Mesenchymal stem cell (in vitro differentiated cells and primary cell): ENCODE data around the gene INPP4A.

Experiments used
- DNase-seq: peaks from one replicate; pipeline ENCODE4 v3.0.0-alpha.2; 2013
- H2AFZ ChIP-seq: one replicate; pipeline ENCODE4 v1.6.1; 2013; ENCODE audit warnings: low read depth, mild to moderate bottlenecking, control low read depth, inconsistent platforms, low read length, moderate library complexity
- H2AK5ac ChIP-seq: 2 replicates; pipeline ENCODE4 v1.6.1; 2013; ENCODE audit warnings: low read length, moderate library complexity, mild to moderate bottlenecking, inconsistent platforms; ENCODE audit not compliant: severe bottlenecking
- H2BK120ac ChIP-seq: one replicate; pipeline ENCODE4 v1.6.1; 2013; ENCODE audit warnings: low read depth, mild to moderate bottlenecking, inconsistent platforms, low read length, moderate library complexity
- H2BK12ac ChIP-seq, 2 experiments: one replicate each; pipeline ENCODE4 v1.6.1; 2013; ENCODE audit warnings: inconsistent platforms in 2 of 2, low read length in 2 of 2, mild to moderate bottlenecking in 2 of 2, moderate library complexity in 2 of 2, control low read depth in 1 of 2
- H2BK15ac ChIP-seq: one replicate; pipeline ENCODE4 v1.6.1; 2013; ENCODE audit warnings: mild to moderate bottlenecking, low read depth, inconsistent platforms; ENCODE audit not compliant: poor library complexity, severe bottlenecking
- H2BK5ac ChIP-seq: 2 replicates; pipeline ENCODE4 v1.6.1; 2013; ENCODE audit warnings: low read depth, mild to moderate bottlenecking, low read length, control low read depth, inconsistent platforms; ENCODE audit not compliant: poor library complexity, severe bottlenecking
- H3K14ac ChIP-seq, 2 experiments: one replicate each; pipeline ENCODE4 v1.6.1; 2013; ENCODE audit warnings: inconsistent platforms in 2 of 2, low read length in 2 of 2, control low read depth in 1 of 2, mild to moderate bottlenecking in 1 of 2, moderate library complexity in 1 of 2
- H3K18ac ChIP-seq, 2 experiments: one replicate each; pipeline ENCODE4 v1.6.1; 2013; ENCODE audit warnings: inconsistent platforms in 2 of 2, low read length in 2 of 2, control low read depth in 1 of 2, low read depth in 1 of 2, mild to moderate bottlenecking in 1 of 2
- H3K23ac ChIP-seq, 2 experiments: one replicate each; pipeline ENCODE4 v1.6.1; 2013; ENCODE audit warnings: inconsistent platforms in 2 of 2, low read length in 2 of 2, mild to moderate bottlenecking in 2 of 2, moderate library complexity in 2 of 2, control low read depth in 1 of 2
- H3K27ac ChIP-seq: 2 replicates; pipeline ENCODE4 v1.5.1; 2013; ENCODE audit warnings: mild to moderate bottlenecking, moderate library complexity, low read length, control low read depth, inconsistent platforms; ENCODE audit not compliant: poor library complexity, severe bottlenecking
- H3K27me3 ChIP-seq, 2 experiments: 2 replicates each; pipeline versions ENCODE4 v1.6.1 to v1.7.0; 2013; ENCODE audit warnings: low read length in 2 of 2, mild to moderate bottlenecking in 2 of 2, moderate library complexity in 2 of 2, control low read depth in 1 of 2, inconsistent platforms in 1 of 2; ENCODE audit not compliant: control insufficient read depth in 1 of 2, insufficient read depth in 1 of 2
- H3K36me3 ChIP-seq, 2 experiments: 2 replicates each; pipeline versions ENCODE4 v1.6.1 to v1.7.0; 2013; ENCODE audit warnings: low read length in 2 of 2, control low read depth in 1 of 2, inconsistent platforms in 1 of 2, low read depth in 1 of 2, mild to moderate bottlenecking in 1 of 2; ENCODE audit not compliant: insufficient read depth in 2 of 2, control insufficient read depth in 1 of 2
- H3K4ac ChIP-seq, 2 experiments: one replicate each; pipeline ENCODE4 v1.6.1; 2013; ENCODE audit warnings: inconsistent platforms in 2 of 2, low read length in 2 of 2, mild to moderate bottlenecking in 2 of 2, moderate library complexity in 2 of 2, control low read depth in 1 of 2, low read depth in 1 of 2
- H3K4me1 ChIP-seq: 2 replicates; pipeline ENCODE4 v1.6.1; 2013; ENCODE audit warnings: low read depth, low read length, control low read depth; ENCODE audit not compliant: control insufficient read depth, insufficient read depth
- H3K4me2 ChIP-seq: 2 replicates; pipeline ENCODE4 v1.6.1; 2013; ENCODE audit warnings: low read length, mild to moderate bottlenecking, inconsistent platforms; ENCODE audit not compliant: poor library complexity, severe bottlenecking
- H3K4me3 ChIP-seq, 2 experiments: 2 replicates each; pipeline versions ENCODE4 v1.5.1 to v1.7.0; 2013; ENCODE audit warnings: low read length in 2 of 2, mild to moderate bottlenecking in 2 of 2, control low read depth in 1 of 2, low read depth in 1 of 2; ENCODE audit not compliant: insufficient read depth in 1 of 2
- H3K79me1 ChIP-seq: replicated peaks from 2 replicates; pipeline ENCODE4 v1.6.1; 2013; ENCODE audit warnings: mild to moderate bottlenecking, control low read depth, low read length, inconsistent platforms; ENCODE audit not compliant: poor library complexity, severe bottlenecking
- H3K9ac ChIP-seq: 2 replicates; pipeline ENCODE4 v1.7.0; 2013; ENCODE audit warnings: mild to moderate bottlenecking, low read length, moderate library complexity
- H3K9me3 ChIP-seq: 2 replicates; pipeline ENCODE4 v1.7.0; 2013; ENCODE audit warnings: mild to moderate bottlenecking, low read length; ENCODE audit not compliant: control insufficient read depth
- H4K8ac ChIP-seq: one replicate; pipeline ENCODE4 v1.6.1; 2013; ENCODE audit warnings: inconsistent platforms, mild to moderate bottlenecking, low read length, moderate library complexity
- H4K91ac ChIP-seq: one replicate; pipeline ENCODE4 v1.6.1; 2013; ENCODE audit warnings: mild to moderate bottlenecking, low read length, inconsistent platforms
- WGBS: methylation state at CpG from one replicate; pipeline ENCODE4 v1.1.7; 2013; ENCODE audit warnings: mixed read lengths; 5-methylcytosine and 5-hydroxymethylcytosine counted together

INPP4A gene

GRCh38 chr2:98419544-98419943 lies 25.1 kb upstream of the INPP4A start:
- Histone ChIP-seq H3K9me3 (peaks cover 6% of the 10 kb centered on the region), H3K4me1 (no peaks in the 10 kb centered on the region), H3K36me3 (no peaks in the 10 kb centered on the region), H3K79me1 (no peaks in the 10 kb centered on the region), H3K27me3 (peaks cover 0 to 18% of the 10 kb centered on the region in 2 experiments), H2AK5ac (no peak overlapping the region), H3K27ac (no peak overlapping the region), H3K4me2 (no peak overlapping the region), H2BK120ac (no peak overlapping the region), H2BK15ac (no peak overlapping the region), H2AFZ (no peak overlapping the region), H4K91ac (no peak overlapping the region), H3K9ac (no peak overlapping the region), H4K8ac (no peak overlapping the region), H2BK5ac (no peak overlapping the region), H3K14ac (no peak overlapping the region), H3K4me3 (no peak overlapping the region), H2BK12ac (no peak overlapping the region), H3K18ac (no peak overlapping the region), H3K4ac (no peak overlapping the region), H3K23ac (no peak overlapping the region)
- WGBS, result no CpG with 5 or more reads among the region's 2 CpGs
- no peak for DNase-seq

- Histone ChIP-seq H2AK5ac (no peak overlapping the region), H2BK12ac (no peak overlapping the region), H3K27ac (no peak overlapping the region), H2AFZ (no peak overlapping the region), H3K18ac (no peak overlapping the region), H4K91ac (no peak overlapping the region), H2BK15ac (no peak overlapping the region), H3K9me3 (peaks cover 6% of the 10 kb centered on the region), H3K23ac (no peak overlapping the region), H3K14ac (no peak overlapping the region), H2BK5ac (no peak overlapping the region), H3K4me2 (no peak overlapping the region), H3K9ac (no peak overlapping the region), H3K4ac (no peak overlapping the region), H3K4me3 (no peak overlapping the region), H3K79me1 (no peaks in the 10 kb centered on the region), H3K36me3 (no peaks in the 10 kb centered on the region), H2BK120ac (no peak overlapping the region), H3K4me1 (no peaks in the 10 kb centered on the region), H3K27me3 (peaks cover 0 to 18% of the 10 kb centered on the region in 2 experiments), H4K8ac (no peak overlapping the region)
- DNase-seq, result no peak
- WGBS, result 83% methylated on average over 6 of the region's 6 CpGs
Measured at GRCh38 chr2:98419977-98420725, 24.5 kb upstream of the INPP4A start.

- no peaks in the 10 kb centered on the region for H3K79me1 ChIP-seq
- no peak overlapping the region for H4K91ac ChIP-seq
- peaks cover 6% of the 10 kb centered on the region for H3K9me3 ChIP-seq
- no peak overlapping the region for H3K4me2 ChIP-seq
- no peaks in the 10 kb centered on the region for H3K36me3 ChIP-seq
- no peak overlapping the region for H3K18ac ChIP-seq
- no peak overlapping the region for H2AK5ac ChIP-seq
- no peak overlapping the region for H3K4me3 ChIP-seq
- H2BK5ac ChIP-seq, result no peak overlapping the region
- H3K4me1 ChIP-seq, result no peaks in the 10 kb centered on the region
- H2BK15ac ChIP-seq, result no peak overlapping the region
- H3K9ac ChIP-seq, result no peak overlapping the region
- H3K23ac ChIP-seq, result no peak overlapping the region
- DNase-seq, result no peak
- H3K27ac ChIP-seq, result no peak overlapping the region
- no peak overlapping the region for H2BK12ac ChIP-seq
- no peak overlapping the region for H4K8ac ChIP-seq
- peaks cover 0 to 10% of the 10 kb centered on the region in 2 experiments for H3K27me3 ChIP-seq
- H2AFZ ChIP-seq, result no peak overlapping the region
- no peak overlapping the region for H3K14ac ChIP-seq
- H3K4ac ChIP-seq, result no peak overlapping the region
- H2BK120ac ChIP-seq, result no peak overlapping the region
Measured at GRCh38 chr2:98422449-98422848, 22.2 kb upstream of the INPP4A start.

GRCh38 chr2:98426771-98427170 lies 17.9 kb upstream of the INPP4A start:
- no peak overlapping the region for H2BK12ac ChIP-seq
- H3K27ac ChIP-seq, result no peak overlapping the region
- WGBS, result 94% methylated on average over 4 of the region's 5 CpGs
- no peaks in the 10 kb centered on the region for H3K4me1 ChIP-seq
- no peak for DNase-seq
- no peak overlapping the region for H4K91ac ChIP-seq
- H3K27me3 ChIP-seq, result peaks cover 0 to 3% of the 10 kb centered on the region in 2 experiments
- H3K14ac ChIP-seq, result no peak overlapping the region
- H3K36me3 ChIP-seq, result no peaks in the 10 kb centered on the region
- no peak overlapping the region for H2BK5ac ChIP-seq
- no peak overlapping the region for H3K4me3 ChIP-seq
- H3K4me2 ChIP-seq, result no peak overlapping the region
- H3K79me1 ChIP-seq, result no peaks in the 10 kb centered on the region
- H2BK120ac ChIP-seq, result no peak overlapping the region
- H2AFZ ChIP-seq, result no peak overlapping the region
- H2AK5ac ChIP-seq, result no peak overlapping the region
- no peak overlapping the region for H3K9ac ChIP-seq
- no peak overlapping the region for H3K23ac ChIP-seq
- no peak overlapping the region for H2BK15ac ChIP-seq
- H4K8ac ChIP-seq, result no peak overlapping the region
- H3K4ac ChIP-seq, result no peak overlapping the region
- peaks cover 6% of the 10 kb centered on the region for H3K9me3 ChIP-seq
- no peak overlapping the region for H3K18ac ChIP-seq
